GM23338 (cell line): ENCODE data around the gene TMUB1. TPM values are rescaled to one million over a fixed set of nuclear protein-coding genes. Genes with fewer than 3 reads are reported as not detected.

Experiments used
- ATAC-seq: fragments of 200-7000 bp; cut with Tn5 transposase; 3 replicates; pipeline ENCODE4 v1.9.1; 2020
- DNase-seq: peaks from one replicate; pipeline ENCODE4 v3.0.0-alpha.2; 2015; ENCODE audit warnings: low spot score
- H2AFZ ChIP-seq: fragments of 200-600 bp; sonication (generic); 2 replicates; pipeline ENCODE4 v1.8.0; 2016; ENCODE audit warnings: antibody characterized with exemption, mild to moderate bottlenecking, moderate library complexity
- H3F3A ChIP-seq: fragments of 200-600 bp; sonication (generic); replicated peaks from 2 replicates; pipeline ENCODE4 v1.8.0; 2017; ENCODE audit warnings: antibody characterized with exemption, mixed run types, low read depth
- H3K27ac ChIP-seq: fragments of 200-600 bp; sonication (generic); 2 replicates; pipeline ENCODE4 v1.6.1; 2016; ENCODE audit warnings: low read depth
- H3K27me3 ChIP-seq: fragments of 200-600 bp; sonication (generic); 2 replicates; pipeline ENCODE4 v1.8.0; 2016; ENCODE audit warnings: mild to moderate bottlenecking, mixed run types, moderate library complexity; ENCODE audit not compliant: insufficient read depth
- H3K36me3 ChIP-seq: fragments of 200-600 bp; sonication (generic); 2 replicates; pipeline ENCODE4 v1.8.0; 2016; ENCODE audit warnings: mild to moderate bottlenecking; ENCODE audit not compliant: insufficient read depth
- H3K4me1 ChIP-seq: fragments of 200-600 bp; sonication (generic); 2 replicates; pipeline ENCODE4 v1.8.0; 2016; ENCODE audit warnings: mild to moderate bottlenecking, moderate library complexity; ENCODE audit not compliant: insufficient read depth
- H3K4me2 ChIP-seq: fragments of 200-600 bp; sonication (generic); 2 replicates; pipeline ENCODE4 v1.7.1; 2017; ENCODE audit warnings: mixed run types
- H3K4me3 ChIP-seq: fragments of 200-600 bp; sonication (generic); 2 replicates; pipeline ENCODE4 v1.6.1; 2016; ENCODE audit warnings: mixed run types
- H3K79me2 ChIP-seq: fragments of 200-600 bp; sonication (generic); replicated peaks from 2 replicates; pipeline ENCODE4 v1.8.0; 2017; ENCODE audit warnings: mild to moderate bottlenecking; ENCODE audit not compliant: insufficient read depth
- H3K9me2 ChIP-seq: fragments of 200-600 bp; sonication (generic); 2 replicates; pipeline ENCODE4 v1.8.0; 2017; ENCODE audit not compliant: insufficient read depth
- H4K20me1 ChIP-seq: fragments of 200-600 bp; sonication (generic); replicated peaks from 2 replicates; pipeline ENCODE4 v1.8.0; 2017; ENCODE audit warnings: mild to moderate bottlenecking; ENCODE audit not compliant: insufficient read depth
- H3K27ac Mint-ChIP-seq: 2 replicates; pipeline ENCODE4 v1.8.0; 2020; ENCODE audit warnings: inconsistent platforms, mild to moderate bottlenecking, moderate library complexity, mixed read lengths
- H3K27me3 Mint-ChIP-seq: 3 replicates; pipeline ENCODE4 v1.8.0; 2022; ENCODE audit warnings: low read depth, mild to moderate bottlenecking, moderate library complexity, mixed read lengths, inconsistent platforms; ENCODE audit not compliant: insufficient read depth, poor library complexity
- H3K36me3 Mint-ChIP-seq: 3 replicates; pipeline ENCODE4 v1.8.0; 2021; ENCODE audit warnings: low read depth, mild to moderate bottlenecking, inconsistent platforms, moderate library complexity, mixed read lengths
- H3K4me1 Mint-ChIP-seq: 3 replicates; pipeline ENCODE4 v1.8.0; 2020; ENCODE audit warnings: mild to moderate bottlenecking, inconsistent platforms, mixed read lengths
- H3K4me3 Mint-ChIP-seq: 3 replicates; pipeline ENCODE4 v1.8.0; 2021; ENCODE audit warnings: moderate library complexity, mild to moderate bottlenecking, inconsistent platforms, mixed read lengths
- H3K9me3 Mint-ChIP-seq: 3 replicates; pipeline ENCODE4 v1.8.0; 2020; ENCODE audit warnings: moderate library complexity, mild to moderate bottlenecking, inconsistent platforms, mixed read lengths
- CREB1 ChIP-seq: fragments of 250-450 bp; sonication (Bioruptor Pico); IDR thresholded peaks from 2 replicates; pipeline ENCODE4 v1.5.0; 2020; ENCODE audit warnings: low read depth, mild to moderate bottlenecking, moderate library complexity
- ETS1 ChIP-seq: IDR thresholded peaks from 2 replicates; pipeline ENCODE4 v1.6.1; 2016; ENCODE audit warnings: antibody characterized with exemption
- EZH2 ChIP-seq: fragments of 200-600 bp; sonication (generic); IDR thresholded peaks from one replicate; pipeline ENCODE4 v1.8.0; 2017; ENCODE audit warnings: antibody characterized with exemption, mild to moderate bottlenecking, low read depth; ENCODE audit not compliant: unreplicated experiment
- EZH2phosphoT487 ChIP-seq: fragments of 200-600 bp; sonication (generic); IDR thresholded peaks from one replicate; pipeline ENCODE4 v1.8.1; 2018; ENCODE audit warnings: antibody characterized with exemption; ENCODE audit not compliant: unreplicated experiment
- JUNB ChIP-seq: IDR thresholded peaks from one replicate; pipeline ENCODE4 v1.6.1; 2016; ENCODE audit warnings: antibody characterized with exemption; ENCODE audit not compliant: unreplicated experiment
- NANOG ChIP-seq: IDR thresholded peaks from 2 replicates; pipeline ENCODE4 v1.6.1; 2016; ENCODE audit warnings: antibody characterized with exemption, borderline replicate concordance
- POLR2AphosphoS5 ChIP-seq: IDR thresholded peaks from 2 replicates; pipeline ENCODE4 v1.6.1; 2016; ENCODE audit warnings: antibody characterized with exemption, low read depth
- STAT1 ChIP-seq: IDR thresholded peaks from one replicate; pipeline ENCODE4 v1.6.1; 2016; ENCODE audit warnings: antibody characterized with exemption; ENCODE audit not compliant: unreplicated experiment
- ZNF114 ChIP-seq: fragments of 250-450 bp; sonication (Bioruptor Pico); IDR thresholded peaks from 2 replicates; pipeline ENCODE4 v1.5.0; 2020; ENCODE audit warnings: mild to moderate bottlenecking, moderate library complexity
- ZNF331 ChIP-seq: fragments of 250-450 bp; sonication (Bioruptor Pico); IDR thresholded peaks from 2 replicates; pipeline ENCODE4 v1.5.0; 2020; ENCODE audit warnings: low read depth, mild to moderate bottlenecking, moderate library complexity
- polyA plus RNA-seq: library from polyadenylated mRNA; unstranded; fragments of >200 nt; fragmentation: Nextera tagmentation; extraction: Ambion mirVana; gene quantifications from 2 replicates; pipeline ENCODE4 v1.2.1, GENCODE V29; 2016
- total RNA-seq: library from RNA; depleted of rRNA; stranded (reverse); fragments of >200 nt; shearing (Covaris generic); gene quantifications from 2 replicates; pipeline ENCODE4 v1.2.3, GENCODE V29; 2014
- TF ChIP-seq, protein P1 (sequence below), 2 experiments: fragments of 200-600 bp in 1 of 2; sonication (generic) in 1 of 2; conservative IDR thresholded peaks; 2 replicates each; pipeline versions ENCODE4 v1.5.1 to v1.6.1; 2016 to 2017; ENCODE audit warnings: antibody characterized with exemption in 2 of 2, low read depth in 2 of 2, mild to moderate bottlenecking in 2 of 2, moderate library complexity in 1 of 2
- TF ChIP-seq, protein P2 (sequence below): IDR thresholded peaks from one replicate; pipeline ENCODE4 v1.6.1; 2018; ENCODE audit warnings: antibody characterized with exemption; ENCODE audit not compliant: unreplicated experiment
- TF ChIP-seq, protein P3 (sequence below): fragments of 250-450 bp; sonication (Bioruptor Pico); IDR thresholded peaks from 2 replicates; pipeline ENCODE4 v1.5.0; 2020; ENCODE audit warnings: mild to moderate bottlenecking, moderate library complexity

The TMUB1 gene
- total and polyA plus RNA-seq, 2 experiments from 2014 or later = 47.6 to 61.1 TPM

DNA sequence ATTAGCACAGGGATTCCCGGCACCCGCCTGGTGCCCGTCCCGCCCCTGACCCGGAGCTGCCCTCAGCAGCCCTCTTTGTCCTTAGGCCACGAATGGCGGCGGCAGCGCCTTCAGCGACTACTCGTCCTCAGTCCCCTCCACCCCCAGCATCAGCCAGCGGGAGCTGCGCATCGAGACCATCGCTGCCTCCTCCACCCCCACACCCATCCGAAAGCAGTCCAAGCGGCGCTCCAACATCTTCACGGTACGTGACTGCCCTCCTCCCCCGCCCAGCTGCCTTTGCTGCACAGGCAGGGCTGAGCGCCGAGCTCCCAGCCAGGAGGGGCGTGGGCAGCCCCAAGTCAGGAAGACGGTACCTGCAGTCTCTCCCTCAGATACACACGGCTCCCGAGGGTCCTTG, 36.6 kb upstream of the TMUB1 start:
- Mint-ChIP-seq H3K27ac (no peak overlapping the region), H3K27me3 (peaks cover 27% of the 10 kb centered on the region), H3K36me3 (peaks cover 36% of the 10 kb centered on the region), H3K9me3 (no peaks in the 10 kb centered on the region), H3K4me3 (no peak overlapping the region), H3K4me1 (peaks cover 27% of the 10 kb centered on the region)
- TF ChIP-seq, protein P1, sequence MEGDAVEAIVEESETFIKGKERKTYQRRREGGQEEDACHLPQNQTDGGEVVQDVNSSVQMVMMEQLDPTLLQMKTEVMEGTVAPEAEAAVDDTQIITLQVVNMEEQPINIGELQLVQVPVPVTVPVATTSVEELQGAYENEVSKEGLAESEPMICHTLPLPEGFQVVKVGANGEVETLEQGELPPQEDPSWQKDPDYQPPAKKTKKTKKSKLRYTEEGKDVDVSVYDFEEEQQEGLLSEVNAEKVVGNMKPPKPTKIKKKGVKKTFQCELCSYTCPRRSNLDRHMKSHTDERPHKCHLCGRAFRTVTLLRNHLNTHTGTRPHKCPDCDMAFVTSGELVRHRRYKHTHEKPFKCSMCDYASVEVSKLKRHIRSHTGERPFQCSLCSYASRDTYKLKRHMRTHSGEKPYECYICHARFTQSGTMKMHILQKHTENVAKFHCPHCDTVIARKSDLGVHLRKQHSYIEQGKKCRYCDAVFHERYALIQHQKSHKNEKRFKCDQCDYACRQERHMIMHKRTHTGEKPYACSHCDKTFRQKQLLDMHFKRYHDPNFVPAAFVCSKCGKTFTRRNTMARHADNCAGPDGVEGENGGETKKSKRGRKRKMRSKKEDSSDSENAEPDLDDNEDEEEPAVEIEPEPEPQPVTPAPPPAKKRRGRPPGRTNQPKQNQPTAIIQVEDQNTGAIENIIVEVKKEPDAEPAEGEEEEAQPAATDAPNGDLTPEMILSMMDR (conservative IDR thresholded peaks at IDR 0.05; ENCODE audit: low read depth in 2 of 2) = no peak
- TF ChIP-seq, protein P2, sequence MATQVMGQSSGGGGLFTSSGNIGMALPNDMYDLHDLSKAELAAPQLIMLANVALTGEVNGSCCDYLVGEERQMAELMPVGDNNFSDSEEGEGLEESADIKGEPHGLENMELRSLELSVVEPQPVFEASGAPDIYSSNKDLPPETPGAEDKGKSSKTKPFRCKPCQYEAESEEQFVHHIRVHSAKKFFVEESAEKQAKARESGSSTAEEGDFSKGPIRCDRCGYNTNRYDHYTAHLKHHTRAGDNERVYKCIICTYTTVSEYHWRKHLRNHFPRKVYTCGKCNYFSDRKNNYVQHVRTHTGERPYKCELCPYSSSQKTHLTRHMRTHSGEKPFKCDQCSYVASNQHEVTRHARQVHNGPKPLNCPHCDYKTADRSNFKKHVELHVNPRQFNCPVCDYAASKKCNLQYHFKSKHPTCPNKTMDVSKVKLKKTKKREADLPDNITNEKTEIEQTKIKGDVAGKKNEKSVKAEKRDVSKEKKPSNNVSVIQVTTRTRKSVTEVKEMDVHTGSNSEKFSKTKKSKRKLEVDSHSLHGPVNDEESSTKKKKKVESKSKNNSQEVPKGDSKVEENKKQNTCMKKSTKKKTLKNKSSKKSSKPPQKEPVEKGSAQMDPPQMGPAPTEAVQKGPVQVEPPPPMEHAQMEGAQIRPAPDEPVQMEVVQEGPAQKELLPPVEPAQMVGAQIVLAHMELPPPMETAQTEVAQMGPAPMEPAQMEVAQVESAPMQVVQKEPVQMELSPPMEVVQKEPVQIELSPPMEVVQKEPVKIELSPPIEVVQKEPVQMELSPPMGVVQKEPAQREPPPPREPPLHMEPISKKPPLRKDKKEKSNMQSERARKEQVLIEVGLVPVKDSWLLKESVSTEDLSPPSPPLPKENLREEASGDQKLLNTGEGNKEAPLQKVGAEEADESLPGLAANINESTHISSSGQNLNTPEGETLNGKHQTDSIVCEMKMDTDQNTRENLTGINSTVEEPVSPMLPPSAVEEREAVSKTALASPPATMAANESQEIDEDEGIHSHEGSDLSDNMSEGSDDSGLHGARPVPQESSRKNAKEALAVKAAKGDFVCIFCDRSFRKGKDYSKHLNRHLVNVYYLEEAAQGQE = no peak
- TF ChIP-seq CREB1 (no peak), ZNF114 (no peak), POLR2AphosphoS5 (no peak), STAT1 (no peak), ETS1 (no peak), NANOG (no peak), EZH2 (no peak), EZH2phosphoT487 (no peak), JUNB (no peak), ZNF331 (no peak)
- TF ChIP-seq, protein P3, sequence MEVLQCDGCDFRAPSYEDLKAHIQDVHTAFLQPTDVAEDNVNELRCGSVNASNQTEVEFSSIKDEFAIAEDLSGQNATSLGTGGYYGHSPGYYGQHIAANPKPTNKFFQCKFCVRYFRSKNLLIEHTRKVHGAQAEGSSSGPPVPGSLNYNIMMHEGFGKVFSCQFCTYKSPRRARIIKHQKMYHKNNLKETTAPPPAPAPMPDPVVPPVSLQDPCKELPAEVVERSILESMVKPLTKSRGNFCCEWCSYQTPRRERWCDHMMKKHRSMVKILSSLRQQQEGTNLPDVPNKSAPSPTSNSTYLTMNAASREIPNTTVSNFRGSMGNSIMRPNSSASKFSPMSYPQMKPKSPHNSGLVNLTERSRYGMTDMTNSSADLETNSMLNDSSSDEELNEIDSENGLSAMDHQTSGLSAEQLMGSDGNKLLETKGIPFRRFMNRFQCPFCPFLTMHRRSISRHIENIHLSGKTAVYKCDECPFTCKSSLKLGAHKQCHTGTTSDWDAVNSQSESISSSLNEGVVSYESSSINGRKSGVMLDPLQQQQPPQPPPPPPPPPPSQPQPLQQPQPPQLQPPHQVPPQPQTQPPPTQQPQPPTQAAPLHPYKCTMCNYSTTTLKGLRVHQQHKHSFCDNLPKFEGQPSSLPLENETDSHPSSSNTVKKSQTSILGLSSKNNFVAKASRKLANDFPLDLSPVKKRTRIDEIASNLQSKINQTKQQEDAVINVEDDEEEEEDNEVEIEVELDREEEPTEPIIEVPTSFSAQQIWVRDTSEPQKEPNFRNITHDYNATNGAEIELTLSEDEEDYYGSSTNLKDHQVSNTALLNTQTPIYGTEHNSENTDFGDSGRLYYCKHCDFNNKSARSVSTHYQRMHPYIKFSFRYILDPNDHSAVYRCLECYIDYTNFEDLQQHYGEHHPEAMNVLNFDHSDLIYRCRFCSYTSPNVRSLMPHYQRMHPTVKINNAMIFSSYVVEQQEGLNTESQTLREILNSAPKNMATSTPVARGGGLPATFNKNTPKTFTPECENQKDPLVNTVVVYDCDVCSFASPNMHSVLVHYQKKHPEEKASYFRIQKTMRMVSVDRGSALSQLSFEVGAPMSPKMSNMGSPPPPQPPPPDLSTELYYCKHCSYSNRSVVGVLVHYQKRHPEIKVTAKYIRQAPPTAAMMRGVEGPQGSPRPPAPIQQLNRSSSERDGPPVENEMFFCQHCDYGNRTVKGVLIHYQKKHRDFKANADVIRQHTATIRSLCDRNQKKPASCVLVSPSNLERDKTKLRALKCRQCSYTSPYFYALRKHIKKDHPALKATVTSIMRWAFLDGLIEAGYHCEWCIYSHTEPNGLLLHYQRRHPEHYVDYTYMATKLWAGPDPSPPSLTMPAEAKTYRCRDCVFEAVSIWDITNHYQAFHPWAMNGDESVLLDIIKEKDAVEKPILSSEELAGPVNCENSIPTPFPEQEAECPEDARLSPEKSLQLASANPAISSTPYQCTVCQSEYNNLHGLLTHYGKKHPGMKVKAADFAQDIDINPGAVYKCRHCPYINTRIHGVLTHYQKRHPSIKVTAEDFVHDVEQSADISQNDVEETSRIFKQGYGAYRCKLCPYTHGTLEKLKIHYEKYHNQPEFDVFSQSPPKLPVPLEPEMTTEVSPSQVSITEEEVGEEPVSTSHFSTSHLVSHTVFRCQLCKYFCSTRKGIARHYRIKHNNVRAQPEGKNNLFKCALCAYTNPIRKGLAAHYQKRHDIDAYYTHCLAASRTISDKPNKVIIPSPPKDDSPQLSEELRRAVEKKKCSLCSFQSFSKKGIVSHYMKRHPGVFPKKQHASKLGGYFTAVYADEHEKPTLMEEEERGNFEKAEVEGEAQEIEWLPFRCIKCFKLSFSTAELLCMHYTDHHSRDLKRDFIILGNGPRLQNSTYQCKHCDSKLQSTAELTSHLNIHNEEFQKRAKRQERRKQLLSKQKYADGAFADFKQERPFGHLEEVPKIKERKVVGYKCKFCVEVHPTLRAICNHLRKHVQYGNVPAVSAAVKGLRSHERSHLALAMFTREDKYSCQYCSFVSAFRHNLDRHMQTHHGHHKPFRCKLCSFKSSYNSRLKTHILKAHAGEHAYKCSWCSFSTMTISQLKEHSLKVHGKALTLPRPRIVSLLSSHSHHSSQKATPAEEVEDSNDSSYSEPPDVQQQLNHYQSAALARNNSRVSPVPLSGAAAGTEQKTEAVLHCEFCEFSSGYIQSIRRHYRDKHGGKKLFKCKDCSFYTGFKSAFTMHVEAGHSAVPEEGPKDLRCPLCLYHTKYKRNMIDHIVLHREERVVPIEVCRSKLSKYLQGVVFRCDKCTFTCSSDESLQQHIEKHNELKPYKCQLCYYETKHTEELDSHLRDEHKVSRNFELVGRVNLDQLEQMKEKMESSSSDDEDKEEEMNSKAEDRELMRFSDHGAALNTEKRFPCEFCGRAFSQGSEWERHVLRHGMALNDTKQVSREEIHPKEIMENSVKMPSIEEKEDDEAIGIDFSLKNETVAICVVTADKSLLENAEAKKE (CRISPR knock-in tag) = no peak
- DNase-seq (no peak), ATAC-seq (no peak)
- Histone ChIP-seq H3F3A (peaks cover 12% of the 10 kb centered on the region), H3K4me3 (no peak overlapping the region), H3K9me2 (no peaks in the 10 kb centered on the region), H3K79me2 (no peaks in the 10 kb centered on the region), H3K4me2 (no peak overlapping the region), H3K4me1 (peaks cover 12% of the 10 kb centered on the region; the same call in 1 of the 2 replicates), H3K27me3 (peaks cover 24% of the 10 kb centered on the region), H3K36me3 (no peaks in the 10 kb centered on the region; the same call in 1 of the 2 replicates), H2AFZ (no peak overlapping the region), H4K20me1 (peaks cover 32% of the 10 kb centered on the region), H3K27ac (no peak overlapping the region)
